EH (cell line): ENCODE measurements around the gene CEP350.

Source experiments
- DNase-seq: peaks from one replicate; pipeline ENCODE4 v3.0.0-alpha.2; 2015; ENCODE audit warnings: low read depth

Gene CEP350

DNA sequence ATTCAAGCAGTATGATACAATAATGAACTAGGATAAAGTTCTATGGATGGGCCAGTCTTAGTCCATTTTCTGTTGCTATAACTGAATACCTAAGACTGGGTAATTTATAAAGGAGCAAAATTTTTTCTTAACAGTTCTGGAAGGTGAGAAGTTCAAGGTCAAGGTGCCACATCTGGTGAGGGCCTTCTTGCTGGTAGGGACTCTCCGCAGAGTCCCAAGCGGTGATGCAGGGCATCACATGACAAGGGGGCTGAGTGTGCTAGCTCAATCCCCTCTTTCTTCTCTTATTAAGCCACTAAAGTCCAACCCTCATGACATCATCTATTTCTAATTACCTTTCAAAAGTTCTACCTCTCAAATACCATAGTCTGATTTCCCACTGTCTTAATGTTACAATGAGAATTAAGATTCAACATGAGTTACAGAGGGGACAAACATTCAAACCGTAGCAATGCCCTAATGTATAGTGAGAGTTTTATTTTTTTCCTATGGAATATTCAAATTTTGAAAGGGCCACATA is 107.9 kb downstream of the CEP350 start:
- no peak for DNase-seq

GRCh38 chr1:180065408-180065807 is 110.8 kb downstream of the CEP350 start:
- DNase-seq = no peak

GRCh38 chr1:180066150-180066549 is 111.5 kb downstream of the CEP350 start:
- no peak for DNase-seq

DNA sequence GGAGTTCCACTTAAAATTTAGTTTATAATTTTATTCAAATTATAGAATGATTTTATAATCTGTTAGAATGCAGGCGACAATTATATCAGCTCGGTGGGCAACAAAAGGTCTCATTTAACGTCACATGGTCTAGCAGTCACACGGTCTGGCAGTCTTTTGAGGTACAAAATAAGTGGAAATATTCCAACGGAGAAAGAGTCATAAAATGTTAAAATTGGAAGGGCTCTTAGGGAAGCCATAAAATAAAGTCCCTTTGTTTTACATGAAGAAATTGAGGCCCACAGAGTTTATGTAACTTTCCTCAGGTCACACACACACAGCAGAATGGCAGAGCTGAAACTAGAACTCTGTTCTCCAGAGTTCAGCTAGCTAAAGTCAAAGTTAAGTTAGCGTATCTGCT is 115.7 kb downstream of the CEP350 start:
- no peak for DNase-seq

DNA sequence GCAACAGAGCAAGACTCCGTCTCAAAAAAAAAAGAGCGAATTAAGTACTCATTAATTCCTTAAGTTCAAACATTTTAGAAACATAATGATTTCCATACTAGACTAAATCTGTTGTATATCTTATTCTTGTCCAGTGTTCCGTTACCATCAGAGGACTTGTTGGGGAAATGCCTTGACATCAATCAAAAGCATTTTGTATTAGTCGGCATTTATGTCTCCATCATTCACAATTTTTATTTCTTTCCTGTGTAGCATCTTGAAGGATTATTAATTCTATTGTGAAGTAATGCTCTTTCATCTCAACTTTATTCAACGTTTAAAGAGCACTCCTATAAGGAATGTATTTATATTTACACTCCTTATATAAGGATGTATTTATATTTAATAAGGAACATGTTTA is 117.1 kb downstream of the CEP350 start:
- no peak for DNase-seq

- DNase-seq = no peak
Observed at GRCh38 chr1:180080439-180080838, 125.8 kb downstream of the CEP350 start.

DNA sequence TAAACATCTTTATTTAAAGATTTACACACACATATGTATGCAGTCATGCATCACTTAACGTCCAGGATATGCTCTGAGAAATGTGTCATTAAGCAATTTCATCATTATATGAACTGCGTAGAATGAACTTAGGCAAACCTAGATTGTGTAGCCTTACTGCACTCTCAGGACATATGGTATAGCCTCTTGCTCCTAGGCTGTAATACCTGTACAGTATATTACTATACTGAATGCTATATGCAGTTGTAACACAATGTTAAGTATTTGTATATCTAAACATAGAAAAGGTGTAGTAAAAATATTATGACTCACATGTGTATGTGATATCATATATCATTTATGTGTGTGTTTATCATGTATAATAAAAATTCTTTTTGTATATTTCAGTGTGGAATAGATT is 126.9 kb downstream of the CEP350 start:
- no peak for DNase-seq

DNA sequence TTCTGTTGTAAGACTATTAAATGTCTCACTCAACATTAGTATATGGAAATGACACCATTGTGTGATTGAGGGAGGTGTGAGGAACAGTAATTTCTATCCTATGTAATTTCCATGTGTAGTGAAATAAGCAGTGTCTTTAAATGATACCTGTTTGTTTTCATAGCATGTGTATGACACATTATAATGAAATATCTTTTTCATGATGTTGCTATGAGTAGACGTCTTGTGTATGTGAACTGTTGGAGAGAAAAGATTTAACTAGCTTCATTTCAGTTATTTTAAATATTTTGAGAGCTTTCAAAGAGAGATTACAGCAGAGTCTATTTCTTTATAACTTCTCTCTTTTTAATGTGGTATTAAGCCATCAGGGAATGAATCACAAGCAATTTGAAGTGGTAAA is 128.6 kb downstream of the CEP350 start:
- peak; percentile 12 for DNase-seq

DNA sequence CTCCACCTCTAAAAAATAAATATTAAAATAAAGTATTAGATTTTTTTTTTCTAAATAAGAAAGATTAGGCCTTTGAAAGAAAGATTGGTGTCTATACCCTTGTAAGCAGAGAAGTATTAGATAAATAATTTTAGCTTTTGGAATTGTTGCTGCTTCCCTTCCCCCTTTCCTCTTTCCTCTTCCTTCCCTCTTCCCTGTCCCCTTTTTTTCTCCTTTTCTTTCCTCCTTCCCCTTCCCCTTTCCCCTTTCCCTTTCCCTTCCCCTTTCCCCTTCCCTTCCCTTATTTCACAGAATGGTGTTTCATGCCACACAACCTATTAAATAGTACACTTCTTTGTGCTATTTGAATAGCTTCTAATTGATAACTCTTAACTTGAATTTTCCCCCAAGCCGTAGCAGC is 130.3 kb downstream of the CEP350 start:
- DNase-seq = no peak

GRCh38 chr1:180085331-180085730 is 130.7 kb downstream of the CEP350 start:
- no peak for DNase-seq

- DNase-seq = peak; percentile 47
Observed at GRCh38 chr1:180092931-180093650, 138.5 kb downstream of the CEP350 start.

DNA sequence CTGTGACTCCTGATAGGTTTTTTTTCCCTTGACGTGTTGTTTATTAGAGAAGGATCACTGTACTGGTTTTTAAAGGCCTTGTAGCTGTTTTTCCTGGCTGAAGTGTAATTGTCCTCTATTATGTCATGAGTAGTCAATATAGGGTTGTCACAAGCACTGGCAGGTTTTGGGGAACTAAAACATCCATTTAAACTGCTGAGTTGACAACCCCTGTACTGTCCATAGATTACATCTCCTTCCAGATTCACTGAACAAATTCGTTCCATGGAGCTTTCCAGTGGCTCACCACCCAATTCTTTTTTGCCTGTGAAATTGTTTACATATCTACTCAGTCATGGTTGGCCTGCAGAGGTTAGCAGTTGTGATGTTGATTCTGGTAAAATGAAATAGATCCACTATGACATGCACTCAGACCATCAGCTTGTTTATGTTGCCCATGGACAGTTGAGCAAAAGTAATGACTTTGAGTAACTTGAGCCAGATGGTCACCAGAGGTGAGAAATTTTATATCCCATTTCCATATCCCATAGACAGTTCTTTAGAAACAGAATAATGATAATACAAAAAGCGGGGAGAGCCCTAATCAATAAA is 140.2 kb downstream of the CEP350 start:
- DNase-seq = no peak

DNA sequence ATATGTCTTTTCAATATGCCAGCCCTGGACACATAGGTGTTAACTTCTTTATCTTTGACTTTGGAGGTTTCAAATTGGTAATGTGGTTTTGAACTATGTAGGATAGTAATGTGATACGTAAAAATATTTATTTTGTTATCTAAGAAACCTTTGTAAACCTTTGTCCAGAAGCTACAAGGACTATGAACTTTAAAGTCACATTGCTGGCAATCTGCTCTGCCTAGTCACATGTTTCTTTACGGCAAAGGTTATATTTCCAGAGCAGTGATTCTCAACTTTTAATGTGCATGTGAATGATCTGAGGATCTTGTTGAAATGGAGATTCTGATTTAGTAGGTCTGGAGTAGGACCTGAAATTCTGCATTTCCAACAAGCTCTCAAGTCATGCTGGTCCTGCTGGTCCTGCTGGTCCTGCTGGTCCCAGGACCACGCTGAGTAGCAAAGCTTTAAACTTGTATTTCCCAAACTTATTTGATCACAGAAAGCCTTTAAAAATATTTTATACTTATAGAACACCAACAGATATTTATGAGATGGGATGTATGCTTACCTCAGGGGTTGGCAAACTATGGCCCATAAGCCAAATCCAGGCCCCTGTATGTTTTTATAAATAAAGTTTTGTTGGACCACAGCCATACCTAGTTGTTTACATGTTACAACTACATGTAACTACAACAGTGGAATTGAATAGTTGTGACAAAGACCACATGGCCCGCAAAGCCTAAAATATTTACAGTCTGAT is 142.1 kb downstream of the CEP350 start:
- DNase-seq = no peak

DNA sequence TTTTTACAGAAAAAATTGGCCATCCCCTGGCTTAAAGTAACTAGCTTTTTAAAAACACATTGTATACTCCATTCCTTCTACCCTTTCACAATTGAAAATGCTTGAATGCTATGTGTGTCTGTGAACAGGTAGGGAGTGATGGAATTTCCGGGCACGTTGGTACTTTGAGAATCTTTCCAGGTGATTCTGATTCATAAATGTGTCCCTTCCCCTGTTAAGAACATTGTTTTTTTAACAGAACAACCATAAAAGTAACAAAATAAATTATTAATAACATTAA is 142.7 kb downstream of the CEP350 start:
- DNase-seq = no peak

DNA sequence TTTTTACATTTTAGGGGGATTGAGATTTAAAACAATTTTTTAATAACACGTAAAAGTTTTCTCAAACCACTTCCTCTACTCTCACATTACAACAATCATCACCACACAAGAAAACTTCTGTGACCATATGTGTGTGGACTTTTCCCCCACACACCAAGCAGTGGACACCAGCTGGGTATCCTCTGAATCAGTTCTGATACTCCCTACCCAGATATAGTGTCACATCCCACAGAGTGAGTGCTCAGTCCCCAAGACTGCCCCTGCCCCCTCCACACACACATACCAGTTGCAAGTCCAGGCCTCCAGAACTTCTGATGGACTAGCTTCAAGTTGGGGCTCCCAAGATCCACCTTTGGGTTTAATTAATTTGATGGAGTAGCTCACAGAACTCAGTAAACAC is 146.8 kb downstream of the CEP350 start:
- DNase-seq = no peak

- no peak for DNase-seq
Observed at GRCh38 chr1:180103819-180104218, 149.2 kb downstream of the CEP350 start.

DNA sequence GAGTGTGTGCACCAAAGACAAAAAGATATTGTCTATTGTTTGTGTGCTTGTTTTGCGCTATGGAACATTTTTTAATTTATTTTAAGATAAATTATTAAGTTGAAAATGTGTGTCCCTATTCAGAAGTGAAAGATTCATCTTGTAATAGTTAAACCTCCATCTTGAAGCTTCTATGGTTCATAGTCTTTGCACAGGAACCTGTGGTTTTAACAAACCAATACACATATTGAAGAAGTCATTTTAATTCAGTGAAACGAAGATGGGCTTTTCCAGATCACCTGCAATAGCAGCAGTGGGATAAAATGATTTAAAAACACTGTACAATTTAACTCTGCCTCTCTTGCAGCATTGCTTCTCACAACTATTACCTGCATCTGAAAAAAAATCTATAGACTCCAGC is 157.5 kb downstream of the CEP350 start:
- DNase-seq = no peak

- no peak for DNase-seq
Observed at GRCh38 chr1:180112984-180113647, 158.5 kb downstream of the CEP350 start.

- DNase-seq = no peak
Observed at GRCh38 chr1:180114396-180114945, 159.9 kb downstream of the CEP350 start.

DNA sequence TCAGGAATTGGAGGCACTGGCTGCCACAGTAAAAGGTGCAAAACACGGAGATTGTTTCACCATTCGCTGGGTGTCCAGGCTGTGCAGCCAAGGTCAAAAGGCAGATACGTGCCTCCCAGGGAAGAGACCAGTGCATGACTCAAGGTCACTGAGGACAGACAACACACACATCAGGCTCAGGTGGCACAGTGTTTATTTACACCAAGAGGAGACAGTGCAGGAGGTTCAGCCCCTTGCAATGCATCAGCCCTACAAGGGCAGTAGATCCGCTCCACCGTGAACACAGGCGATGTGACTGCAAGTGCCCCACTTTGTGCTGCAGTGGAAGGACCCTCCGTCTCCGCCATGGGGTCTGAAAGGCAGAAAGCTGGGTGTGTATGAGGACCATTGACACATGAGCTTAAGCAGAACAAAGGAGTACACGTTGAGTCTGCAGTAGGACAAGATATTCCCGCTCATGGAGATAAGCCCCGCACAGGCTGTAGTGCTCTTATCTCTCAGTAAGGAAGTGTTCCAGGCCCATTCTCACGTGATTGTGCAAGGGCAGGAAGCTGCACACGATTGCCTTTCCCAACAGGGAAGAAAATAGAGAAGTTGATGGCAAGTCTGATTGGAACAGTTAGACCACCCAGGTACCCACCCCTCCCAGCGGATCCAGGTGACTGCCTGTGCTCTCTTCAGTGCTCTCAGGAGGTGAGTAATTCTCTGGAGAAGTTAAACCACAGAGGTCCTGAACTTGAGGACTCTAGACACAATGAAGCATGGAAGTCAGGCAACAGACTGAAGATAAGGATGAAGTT is 162.6 kb downstream of the CEP350 start:
- no peak for DNase-seq

DNA sequence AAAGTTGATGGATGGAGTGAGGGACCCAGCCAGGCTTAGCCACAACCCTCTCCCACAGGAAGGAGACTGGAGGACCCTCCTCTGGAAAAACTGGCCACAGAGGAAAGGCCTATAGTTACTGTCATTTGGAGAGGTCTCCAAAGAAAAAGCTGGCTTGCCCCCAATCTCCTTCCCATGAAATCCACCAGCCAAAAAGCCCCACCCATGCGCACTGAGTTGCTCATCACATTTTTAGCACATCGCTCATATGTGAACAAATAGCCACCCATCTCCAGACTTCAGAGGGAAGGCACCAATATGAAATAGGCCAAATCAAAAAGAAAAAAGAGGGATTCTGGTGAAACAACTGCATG is 163.1 kb downstream of the CEP350 start:
- peak; percentile 88 for DNase-seq

DNA sequence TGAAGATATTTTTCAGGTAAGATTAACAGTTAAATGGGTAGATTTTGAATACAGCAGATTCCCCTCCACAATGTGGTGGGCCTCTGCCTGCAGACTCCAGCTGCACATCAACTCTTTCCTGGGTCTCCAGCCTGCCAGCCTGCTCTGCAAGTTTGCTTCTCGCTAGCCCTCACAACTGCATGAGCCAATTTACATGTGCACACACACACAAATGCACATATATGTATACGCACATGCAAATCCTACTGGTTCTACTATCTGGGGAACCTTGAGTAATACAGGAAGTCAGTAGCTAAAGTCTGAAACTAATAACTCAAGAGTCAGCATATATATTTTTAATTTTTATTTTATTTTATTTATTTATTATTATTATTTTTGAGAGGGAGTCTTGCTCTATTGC is 165.2 kb downstream of the CEP350 start:
- DNase-seq = no peak
